HEK293 (cell line): ENCODE results near the gene IZUMO1.

Experiments
- CTCF ChIA-PET: fragments of 350-600 bp; formaldehyde crosslinking; extraction: SDS; loops from one replicate; lab custom pipeline; 2021; ENCODE audit warnings: antibody characterized with exemption; lab: Yijun Ruan, JAX
- POLR2A ChIA-PET: fragments of 300-600 bp; formaldehyde crosslinking; extraction: SDS; loops from one replicate; lab custom pipeline; 2020; ENCODE audit warnings: antibody characterized with exemption, inconsistent platforms; lab: Yijun Ruan, JAX
- H3K27ac ChIP-seq: fragments of 200-500 bp; sonication (Bioruptor generic); 2 replicates; pipeline ENCODE4 v1.5.1; 2014; ENCODE audit warnings: low read depth, low read length, control low read depth, inconsistent platforms; ENCODE audit errors: extremely low read depth
- H3K36me3 ChIP-seq, 2 experiments: fragments of 200-500 bp in 1 of 2; sonication (Bioruptor generic) in 1 of 2; 1 replicate in 1 of 2; 2 replicates in 1 of 2; pipeline ENCODE4 v1.5.1; 2014 to 2017; ENCODE audit warnings: inconsistent platforms in 2 of 2, low read length in 2 of 2; ENCODE audit not compliant: control insufficient read depth in 2 of 2, insufficient read depth in 1 of 2
- H3K4me1 ChIP-seq: fragments of 200-500 bp; sonication (Bioruptor generic); 2 replicates; pipeline ENCODE4 v1.5.1; 2014; ENCODE audit warnings: mild to moderate bottlenecking, low read length, inconsistent platforms; ENCODE audit not compliant: control insufficient read depth, insufficient read depth
- H3K4me3 ChIP-seq: 2 replicates; pipeline ENCODE4 v1.5.1; 2011; ENCODE audit warnings: low read depth, mild to moderate bottlenecking, control low read depth, low read length, moderate library complexity
- H3K9me3 ChIP-seq: fragments of 200-500 bp; sonication (Bioruptor generic); 2 replicates; pipeline ENCODE4 v1.5.1; 2014; ENCODE audit warnings: low read depth, low read length, inconsistent platforms; ENCODE audit not compliant: control insufficient read depth, insufficient read depth
- BCL11A ChIP-seq: fragments of 450-650 bp; formaldehyde crosslinking; IDR thresholded peaks from 2 replicates; pipeline ENCODE4 v1.5.1; 2016; ENCODE audit warnings: low read depth, missing biosample characterization, missing genetic modification characterization
- FEZF1 ChIP-seq: fragments of 450-650 bp; formaldehyde crosslinking; IDR thresholded peaks from 2 replicates; pipeline ENCODE4 v1.5.1; 2016; ENCODE audit warnings: missing biosample characterization, missing genetic modification characterization
- GLIS1 ChIP-seq: fragments of 450-650 bp; formaldehyde crosslinking; IDR thresholded peaks from 2 replicates; pipeline ENCODE4 v1.5.1; 2016; ENCODE audit warnings: missing biosample characterization, missing genetic modification characterization
- HOXA7 ChIP-seq: sonication (generic); formaldehyde crosslinking; IDR thresholded peaks from 2 replicates; pipeline ENCODE4 v1.8.1; 2022; ENCODE audit warnings: missing genetic modification reagents, borderline replicate concordance
- KLF1 ChIP-seq: fragments of 450-650 bp; formaldehyde crosslinking; IDR thresholded peaks from 2 replicates; pipeline ENCODE4 v1.5.1; 2016; ENCODE audit warnings: missing biosample characterization, missing genetic modification characterization
- KLF7 ChIP-seq: fragments of 450-650 bp; formaldehyde crosslinking; IDR thresholded peaks from 2 replicates; pipeline ENCODE4 v1.5.1; 2016; ENCODE audit warnings: missing biosample characterization, missing genetic modification characterization, borderline replicate concordance
- SCRT2 ChIP-seq: fragments of 450-650 bp; formaldehyde crosslinking; IDR thresholded peaks from 2 replicates; pipeline ENCODE4 v1.5.1; 2016; ENCODE audit warnings: missing biosample characterization, missing genetic modification characterization
- SP2 ChIP-seq: fragments of 450-650 bp; formaldehyde crosslinking; IDR thresholded peaks from 2 replicates; pipeline ENCODE4 v1.5.1; 2016; ENCODE audit warnings: missing biosample characterization, missing genetic modification characterization
- YY1 ChIP-seq: fragments of 450-650 bp; formaldehyde crosslinking; IDR thresholded peaks from 2 replicates; pipeline ENCODE4 v1.5.1; 2018; ENCODE audit warnings: missing biosample characterization, missing genetic modification characterization
- ZBTB21 ChIP-seq: fragments of 450-650 bp; formaldehyde crosslinking; IDR thresholded peaks from 2 replicates; pipeline ENCODE4 v1.5.1; 2017; ENCODE audit warnings: missing biosample characterization, missing genetic modification characterization
- ZFHX2 ChIP-seq: fragments of 450-650 bp; formaldehyde crosslinking; conservative IDR thresholded peaks from 2 replicates; pipeline ENCODE4 v1.5.1; 2016; ENCODE audit warnings: missing biosample characterization, missing genetic modification characterization
- ZNF112 ChIP-seq: fragments of 450-650 bp; formaldehyde crosslinking; IDR thresholded peaks from 2 replicates; pipeline ENCODE4 v1.5.0; 2017; ENCODE audit warnings: missing biosample characterization, missing genetic modification characterization
- ZNF211 ChIP-seq: fragments of 450-650 bp; formaldehyde crosslinking; IDR thresholded peaks from 2 replicates; pipeline ENCODE4 v1.5.1; 2016; ENCODE audit warnings: low read depth, missing biosample characterization, missing genetic modification characterization
- ZNF214 ChIP-seq: fragments of 450-650 bp; formaldehyde crosslinking; IDR thresholded peaks from 2 replicates; pipeline ENCODE4 v1.5.1; 2017; ENCODE audit warnings: missing biosample characterization, mild to moderate bottlenecking, missing genetic modification characterization, borderline replicate concordance
- ZNF350 ChIP-seq: fragments of 450-650 bp; formaldehyde crosslinking; IDR thresholded peaks from 2 replicates; pipeline ENCODE4 v1.5.0; 2017; ENCODE audit warnings: missing biosample characterization, mild to moderate bottlenecking, missing genetic modification characterization
- ZNF423 ChIP-seq: fragments of 450-650 bp; formaldehyde crosslinking; IDR thresholded peaks from 2 replicates; pipeline ENCODE4 v1.5.1; 2016; ENCODE audit warnings: missing biosample characterization, missing genetic modification characterization
- ZNF433 ChIP-seq: fragments of 450-650 bp; formaldehyde crosslinking; IDR thresholded peaks from 2 replicates; pipeline ENCODE4 v1.5.1; 2016; ENCODE audit warnings: missing biosample characterization, missing genetic modification characterization, low read depth
- ZNF555 ChIP-seq: fragments of 450-650 bp; formaldehyde crosslinking; conservative IDR thresholded peaks from 2 replicates; pipeline ENCODE4 v1.5.1; 2017; ENCODE audit warnings: missing biosample characterization, mild to moderate bottlenecking, missing genetic modification characterization, inconsistent platforms
- ZNF747 ChIP-seq: fragments of 450-650 bp; formaldehyde crosslinking; IDR thresholded peaks from 2 replicates; pipeline ENCODE4 v1.5.1; 2016; ENCODE audit warnings: missing biosample characterization, missing genetic modification characterization
- ZNF776 ChIP-seq: fragments of 450-650 bp; formaldehyde crosslinking; IDR thresholded peaks from 2 replicates; pipeline ENCODE4 v1.5.0; 2017; ENCODE audit warnings: missing biosample characterization, missing genetic modification characterization, borderline replicate concordance
- ZXDB ChIP-seq: fragments of 450-650 bp; formaldehyde crosslinking; IDR thresholded peaks from 2 replicates; pipeline ENCODE4 v1.5.1; 2016; ENCODE audit warnings: missing biosample characterization, missing genetic modification characterization
- TF ChIP-seq, protein P1 (sequence below): fragments of 450-650 bp; formaldehyde crosslinking; IDR thresholded peaks from 2 replicates; pipeline ENCODE4 v1.5.1; 2016; ENCODE audit warnings: missing biosample characterization, missing genetic modification characterization
- TF ChIP-seq, protein P2 (sequence below): fragments of 450-650 bp; formaldehyde crosslinking; IDR thresholded peaks from 2 replicates; pipeline ENCODE4 v1.5.1; 2016; ENCODE audit warnings: missing biosample characterization, missing genetic modification characterization
- TF ChIP-seq, protein P3 (sequence below): fragments of 450-650 bp; formaldehyde crosslinking; IDR thresholded peaks from 2 replicates; pipeline ENCODE4 v1.5.1; 2016; ENCODE audit warnings: missing biosample characterization, missing genetic modification characterization, low read depth
- TF ChIP-seq, protein P4 (sequence below): fragments of 450-650 bp; formaldehyde crosslinking; IDR thresholded peaks from 2 replicates; pipeline ENCODE4 v1.5.1; 2017; ENCODE audit warnings: missing biosample characterization, missing genetic modification characterization
- TF ChIP-seq, protein P5 (sequence below): fragments of 450-650 bp; formaldehyde crosslinking; IDR thresholded peaks from 2 replicates; pipeline ENCODE4 v1.5.1; 2016; ENCODE audit warnings: missing biosample characterization, missing genetic modification characterization

Gene IZUMO1

DNA sequence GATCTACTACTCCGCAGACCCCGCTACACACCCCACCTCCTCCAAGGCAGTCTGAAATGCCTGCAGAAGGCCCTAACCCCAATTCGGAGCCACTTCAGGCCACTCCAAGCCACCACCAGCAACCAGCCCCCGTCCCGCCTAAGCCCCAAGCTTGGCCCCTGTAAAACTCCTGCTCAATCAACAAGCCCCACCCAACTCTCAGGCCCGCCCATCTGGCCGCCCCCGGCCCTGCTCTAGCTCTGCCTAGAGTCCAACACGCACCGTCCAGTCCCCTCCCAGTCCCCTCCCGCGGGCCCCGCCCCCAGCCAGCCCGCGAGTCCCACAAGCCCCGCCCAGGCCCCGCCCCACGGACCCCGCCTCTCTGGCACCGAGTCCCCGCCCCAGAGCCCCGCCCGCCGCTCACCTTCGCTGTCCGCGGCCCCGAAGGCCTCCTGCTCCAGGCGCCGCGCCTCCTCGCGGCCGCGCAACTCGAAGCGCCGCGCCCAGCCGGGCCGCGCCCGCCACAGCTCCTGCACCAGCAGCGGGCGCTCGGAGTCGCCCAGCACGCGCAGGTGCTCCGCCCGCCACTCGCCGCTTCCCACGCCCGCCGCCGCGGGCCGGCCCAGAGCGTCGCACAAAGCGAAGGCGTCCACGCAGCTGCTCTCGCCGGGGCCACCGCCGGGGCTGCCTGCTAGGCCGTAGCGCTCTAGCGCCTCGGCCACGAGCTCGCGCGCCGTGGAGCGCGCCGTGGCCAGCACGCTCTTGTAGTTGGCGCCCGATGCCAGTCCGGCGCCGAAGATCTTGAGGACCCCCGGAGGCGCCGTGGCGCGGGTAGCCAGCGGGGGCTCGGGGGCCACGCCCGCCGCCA lies 7.9 kb downstream of the IZUMO1 start (continued):
- TF ChIP-seq, protein P1, sequence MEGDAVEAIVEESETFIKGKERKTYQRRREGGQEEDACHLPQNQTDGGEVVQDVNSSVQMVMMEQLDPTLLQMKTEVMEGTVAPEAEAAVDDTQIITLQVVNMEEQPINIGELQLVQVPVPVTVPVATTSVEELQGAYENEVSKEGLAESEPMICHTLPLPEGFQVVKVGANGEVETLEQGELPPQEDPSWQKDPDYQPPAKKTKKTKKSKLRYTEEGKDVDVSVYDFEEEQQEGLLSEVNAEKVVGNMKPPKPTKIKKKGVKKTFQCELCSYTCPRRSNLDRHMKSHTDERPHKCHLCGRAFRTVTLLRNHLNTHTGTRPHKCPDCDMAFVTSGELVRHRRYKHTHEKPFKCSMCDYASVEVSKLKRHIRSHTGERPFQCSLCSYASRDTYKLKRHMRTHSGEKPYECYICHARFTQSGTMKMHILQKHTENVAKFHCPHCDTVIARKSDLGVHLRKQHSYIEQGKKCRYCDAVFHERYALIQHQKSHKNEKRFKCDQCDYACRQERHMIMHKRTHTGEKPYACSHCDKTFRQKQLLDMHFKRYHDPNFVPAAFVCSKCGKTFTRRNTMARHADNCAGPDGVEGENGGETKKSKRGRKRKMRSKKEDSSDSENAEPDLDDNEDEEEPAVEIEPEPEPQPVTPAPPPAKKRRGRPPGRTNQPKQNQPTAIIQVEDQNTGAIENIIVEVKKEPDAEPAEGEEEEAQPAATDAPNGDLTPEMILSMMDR (tag by site-specific recombination) = no peak
- TF ChIP-seq HOXA7 (CRISPR knock-in tag) = peak; percentile 83; the same call in 1 of the 2 replicates
- TF ChIP-seq ZXDB (tag by site-specific recombination) = peak; percentile 69
- no peak for TF ChIP-seq GLIS1 (tag by site-specific recombination)
- no peak for TF ChIP-seq SCRT2 (tag by site-specific recombination)
- TF ChIP-seq, protein P2, sequence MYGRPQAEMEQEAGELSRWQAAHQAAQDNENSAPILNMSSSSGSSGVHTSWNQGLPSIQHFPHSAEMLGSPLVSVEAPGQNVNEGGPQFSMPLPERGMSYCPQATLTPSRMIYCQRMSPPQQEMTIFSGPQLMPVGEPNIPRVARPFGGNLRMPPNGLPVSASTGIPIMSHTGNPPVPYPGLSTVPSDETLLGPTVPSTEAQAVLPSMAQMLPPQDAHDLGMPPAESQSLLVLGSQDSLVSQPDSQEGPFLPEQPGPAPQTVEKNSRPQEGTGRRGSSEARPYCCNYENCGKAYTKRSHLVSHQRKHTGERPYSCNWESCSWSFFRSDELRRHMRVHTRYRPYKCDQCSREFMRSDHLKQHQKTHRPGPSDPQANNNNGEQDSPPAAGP (tag by site-specific recombination) = 0 out of 2 replicates have a peak, but pooled peaks have one; percentile 29
- no peak for TF ChIP-seq ZNF747
- TF ChIP-seq ZNF555 (tag by site-specific recombination) = no peak
- no peak for TF ChIP-seq ZBTB21 (tag by site-specific recombination)
- TF ChIP-seq, all 188 proteins: peak for 30

DNA sequence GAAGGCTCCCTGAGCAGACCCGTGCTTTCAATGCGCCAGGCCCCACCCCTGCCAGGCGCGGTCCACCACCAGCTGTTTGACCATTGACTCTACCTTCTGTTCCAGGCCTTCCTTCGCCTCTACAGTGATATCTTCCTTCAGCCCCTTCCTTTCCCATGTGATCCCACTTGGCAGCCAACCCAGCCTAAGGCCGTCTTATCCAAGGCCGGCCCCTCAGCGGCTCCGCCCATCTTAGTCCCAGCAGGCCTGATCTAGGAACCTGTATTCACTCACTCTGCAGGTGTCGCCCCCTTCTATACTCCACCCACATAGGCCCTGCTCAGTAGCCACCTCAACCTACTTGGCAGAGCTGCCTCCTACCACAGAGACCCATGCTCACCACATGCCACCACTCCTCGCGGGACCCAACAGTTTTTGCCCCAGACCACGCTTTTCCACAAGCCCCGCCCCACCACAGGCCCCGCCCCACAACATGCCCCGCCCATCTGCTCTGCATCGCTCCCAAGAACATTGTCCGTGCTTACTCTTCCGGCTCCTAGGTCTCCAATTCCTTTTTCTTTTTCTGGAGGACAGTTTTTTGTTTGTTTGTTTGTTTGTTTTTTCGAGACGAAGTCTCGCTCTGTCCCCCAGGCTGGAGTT lies 9.2 kb downstream of the IZUMO1 start:
- Histone ChIP-seq H3K27ac (no peak overlapping the region), H3K4me1 (peaks cover 5% of the 10 kb centered on the region), H3K4me3 (no peak overlapping the region), H3K36me3 (no peaks in the 10 kb centered on the region), H3K9me3 (no peaks in the 10 kb centered on the region)
- CTCF ChIA-PET = no interaction called here
- POLR2A ChIA-PET = interaction anchor here (0.5 to 2.9 kb wide), 3 partner anchors 11 to 92 kb away, joined by 6 to 35 read pairs (median 10); partner anchors contain the start of gene CA11
- TF ChIP-seq FEZF1 (tag by site-specific recombination) (no peak), SP2 (tag by site-specific recombination) (peak; percentile 53), YY1 (tag by site-specific recombination) (no peak), ZNF211 (no peak), ZNF433 (tag by site-specific recombination) (no peak), ZNF214 (tag by site-specific recombination) (no peak), ZNF350 (no peak), ZFHX2 (tag by site-specific recombination) (peak; percentile 29; the same call in 1 of the 2 replicates), BCL11A (no peak), KLF7 (tag by site-specific recombination) (no peak), ZNF776 (tag by site-specific recombination) (no peak), HOXA7 (CRISPR knock-in tag) (no peak), KLF1 (peak; percentile 79), ZNF112 (no peak), ZNF423 (tag by site-specific recombination) (no peak)
- TF ChIP-seq, protein P3, sequence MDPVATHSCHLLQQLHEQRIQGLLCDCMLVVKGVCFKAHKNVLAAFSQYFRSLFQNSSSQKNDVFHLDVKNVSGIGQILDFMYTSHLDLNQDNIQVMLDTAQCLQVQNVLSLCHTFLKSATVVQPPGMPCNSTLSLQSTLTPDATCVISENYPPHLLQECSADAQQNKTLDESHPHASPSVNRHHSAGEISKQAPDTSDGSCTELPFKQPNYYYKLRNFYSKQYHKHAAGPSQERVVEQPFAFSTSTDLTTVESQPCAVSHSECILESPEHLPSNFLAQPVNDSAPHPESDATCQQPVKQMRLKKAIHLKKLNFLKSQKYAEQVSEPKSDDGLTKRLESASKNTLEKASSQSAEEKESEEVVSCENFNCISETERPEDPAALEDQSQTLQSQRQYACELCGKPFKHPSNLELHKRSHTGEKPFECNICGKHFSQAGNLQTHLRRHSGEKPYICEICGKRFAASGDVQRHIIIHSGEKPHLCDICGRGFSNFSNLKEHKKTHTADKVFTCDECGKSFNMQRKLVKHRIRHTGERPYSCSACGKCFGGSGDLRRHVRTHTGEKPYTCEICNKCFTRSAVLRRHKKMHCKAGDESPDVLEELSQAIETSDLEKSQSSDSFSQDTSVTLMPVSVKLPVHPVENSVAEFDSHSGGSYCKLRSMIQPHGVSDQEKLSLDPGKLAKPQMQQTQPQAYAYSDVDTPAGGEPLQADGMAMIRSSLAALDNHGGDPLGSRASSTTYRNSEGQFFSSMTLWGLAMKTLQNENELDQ (tag by site-specific recombination) = no peak
- TF ChIP-seq, protein P4, sequence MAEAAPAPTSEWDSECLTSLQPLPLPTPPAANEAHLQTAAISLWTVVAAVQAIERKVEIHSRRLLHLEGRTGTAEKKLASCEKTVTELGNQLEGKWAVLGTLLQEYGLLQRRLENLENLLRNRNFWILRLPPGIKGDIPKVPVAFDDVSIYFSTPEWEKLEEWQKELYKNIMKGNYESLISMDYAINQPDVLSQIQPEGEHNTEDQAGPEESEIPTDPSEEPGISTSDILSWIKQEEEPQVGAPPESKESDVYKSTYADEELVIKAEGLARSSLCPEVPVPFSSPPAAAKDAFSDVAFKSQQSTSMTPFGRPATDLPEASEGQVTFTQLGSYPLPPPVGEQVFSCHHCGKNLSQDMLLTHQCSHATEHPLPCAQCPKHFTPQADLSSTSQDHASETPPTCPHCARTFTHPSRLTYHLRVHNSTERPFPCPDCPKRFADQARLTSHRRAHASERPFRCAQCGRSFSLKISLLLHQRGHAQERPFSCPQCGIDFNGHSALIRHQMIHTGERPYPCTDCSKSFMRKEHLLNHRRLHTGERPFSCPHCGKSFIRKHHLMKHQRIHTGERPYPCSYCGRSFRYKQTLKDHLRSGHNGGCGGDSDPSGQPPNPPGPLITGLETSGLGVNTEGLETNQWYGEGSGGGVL = no peak
- TF ChIP-seq, protein P5, sequence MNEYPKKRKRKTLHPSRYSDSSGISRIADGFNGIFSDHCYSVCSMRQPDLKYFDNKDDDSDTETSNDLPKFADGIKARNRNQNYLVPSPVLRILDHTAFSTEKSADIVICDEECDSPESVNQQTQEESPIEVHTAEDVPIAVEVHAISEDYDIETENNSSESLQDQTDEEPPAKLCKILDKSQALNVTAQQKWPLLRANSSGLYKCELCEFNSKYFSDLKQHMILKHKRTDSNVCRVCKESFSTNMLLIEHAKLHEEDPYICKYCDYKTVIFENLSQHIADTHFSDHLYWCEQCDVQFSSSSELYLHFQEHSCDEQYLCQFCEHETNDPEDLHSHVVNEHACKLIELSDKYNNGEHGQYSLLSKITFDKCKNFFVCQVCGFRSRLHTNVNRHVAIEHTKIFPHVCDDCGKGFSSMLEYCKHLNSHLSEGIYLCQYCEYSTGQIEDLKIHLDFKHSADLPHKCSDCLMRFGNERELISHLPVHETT = no peak
